ENCODE data around the gene BABAM1. TPM values are rescaled to one million over a fixed set of nuclear protein-coding genes. Genes with fewer than 3 reads are reported as not detected.

BABAM1 gene
- total and polyA plus RNA-seq, 9 of the 15 experiments (the other 6 are each of a cell fraction or from before 2014, with no cell fraction given) = 14.7 to 160 (median 113) TPM

GRCh38 chr19:17309198-17309964 is 42.1 kb downstream of the BABAM1 start, which contains the start of gene DDA1 (continued):
- TF ChIP-seq ZBTB40 (IDR thresholded peaks at IDR 0.05) (peak; percentile 93), ZBTB40 (CRISPR knock-in tag; IDR thresholded peaks at IDR 0.05) (no peak), ZNF274 (IDR thresholded peaks at IDR 0.05; ENCODE audit: borderline replicate concordance, low read depth, low read length) (no peak), NCOA1 (IDR thresholded peaks at IDR 0.05; ENCODE audit: low read depth) (no peak), MYNN (IDR thresholded peaks at IDR 0.05) (no peak), MYNN (CRISPR knock-in tag; IDR thresholded peaks at IDR 0.05) (no peak), DPF2 (IDR thresholded peaks at IDR 0.05) (no peak; the same call in 1 of the 2 replicates), XRCC4 (IDR thresholded peaks at IDR 0.05; ENCODE audit: extremely low read depth, insufficient read depth, insufficient read length) (no peak), ZNF407 (IDR thresholded peaks at IDR 0.05; ENCODE audit: low read depth) (no peak), MAFG (tag; conservative IDR thresholded peaks at IDR 0.05) (no peak), CHCHD3 (CRISPR knock-in tag; IDR thresholded peaks at IDR 0.05) (no peak)

All from K562 (cell line).